GM12875 (cell line): Measurements from ENCODE around the gene GRIN1.

Experiments used
- H3K4me3 ChIP-seq: one replicate; pipeline ENCODE4 v1.5.1; 2011; ENCODE audit warnings: low read depth, low read length, control low read depth
- TF ChIP-seq, protein P1 (sequence below): IDR thresholded peaks from 2 replicates; pipeline ENCODE4 v1.5.1; 2011; ENCODE audit warnings: low read depth, mild to moderate bottlenecking, control low read depth, inconsistent platforms, low read length, moderate library complexity, borderline replicate concordance; ENCODE audit not compliant: insufficient read depth

The GRIN1 gene

GRCh38 chr9:137138722-137139467 lies at the start of gene GRIN1:
TSS of gene GRIN1 (plus strand) at chr9:137139154. CDS start at chr9:137139487, 333 bp downstream.
- H3K4me3 ChIP-seq, result no peak within 1 kb of the TSS
- TF ChIP-seq, protein P1, sequence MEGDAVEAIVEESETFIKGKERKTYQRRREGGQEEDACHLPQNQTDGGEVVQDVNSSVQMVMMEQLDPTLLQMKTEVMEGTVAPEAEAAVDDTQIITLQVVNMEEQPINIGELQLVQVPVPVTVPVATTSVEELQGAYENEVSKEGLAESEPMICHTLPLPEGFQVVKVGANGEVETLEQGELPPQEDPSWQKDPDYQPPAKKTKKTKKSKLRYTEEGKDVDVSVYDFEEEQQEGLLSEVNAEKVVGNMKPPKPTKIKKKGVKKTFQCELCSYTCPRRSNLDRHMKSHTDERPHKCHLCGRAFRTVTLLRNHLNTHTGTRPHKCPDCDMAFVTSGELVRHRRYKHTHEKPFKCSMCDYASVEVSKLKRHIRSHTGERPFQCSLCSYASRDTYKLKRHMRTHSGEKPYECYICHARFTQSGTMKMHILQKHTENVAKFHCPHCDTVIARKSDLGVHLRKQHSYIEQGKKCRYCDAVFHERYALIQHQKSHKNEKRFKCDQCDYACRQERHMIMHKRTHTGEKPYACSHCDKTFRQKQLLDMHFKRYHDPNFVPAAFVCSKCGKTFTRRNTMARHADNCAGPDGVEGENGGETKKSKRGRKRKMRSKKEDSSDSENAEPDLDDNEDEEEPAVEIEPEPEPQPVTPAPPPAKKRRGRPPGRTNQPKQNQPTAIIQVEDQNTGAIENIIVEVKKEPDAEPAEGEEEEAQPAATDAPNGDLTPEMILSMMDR, result no peak

- H3K4me3 ChIP-seq, result no peak overlapping the region
- TF ChIP-seq, protein P1, result no peak
Measured at GRCh38 chr9:137089232-137089947, 49.6 kb upstream of the GRIN1 start.

DNA sequence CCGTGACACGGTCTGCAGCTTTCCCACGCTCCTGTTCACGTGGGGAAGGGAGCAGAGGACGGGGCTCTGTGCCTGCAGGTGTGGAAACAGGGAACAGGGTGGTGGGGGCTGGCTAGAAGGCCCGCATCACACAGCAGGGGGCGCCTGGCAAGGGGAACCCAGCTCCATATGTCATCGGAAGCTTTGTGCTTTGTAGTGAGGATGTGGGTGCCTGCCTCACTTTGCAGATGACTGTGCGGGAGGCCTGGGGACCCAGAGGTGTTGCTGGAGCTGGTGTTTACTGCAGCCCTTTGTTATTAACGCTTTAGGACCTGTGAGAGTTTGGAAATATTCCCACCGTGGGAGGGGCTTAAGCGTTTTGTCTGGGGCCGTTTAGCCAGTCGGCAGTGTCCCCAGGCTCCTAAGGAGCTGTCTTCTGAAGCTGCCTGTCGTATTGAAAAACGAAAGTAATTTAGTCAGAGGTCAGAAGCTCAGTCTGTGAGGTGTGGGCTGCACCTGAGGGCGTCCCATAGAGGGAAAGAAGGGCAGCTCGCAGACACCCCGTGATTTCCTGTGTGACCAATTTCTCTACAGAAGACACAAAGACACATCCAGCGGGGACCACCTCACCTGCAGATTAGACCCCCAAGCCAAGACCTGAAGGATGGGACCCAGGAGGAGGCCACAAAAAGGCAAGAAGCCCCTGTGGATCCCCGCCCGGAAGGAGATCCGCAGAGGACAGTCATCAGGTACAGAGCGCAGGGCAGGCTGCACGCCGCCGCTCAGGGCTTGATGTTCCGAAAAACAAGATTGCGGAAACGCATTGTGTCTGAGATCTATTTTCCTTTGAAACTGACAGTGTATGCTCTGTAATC lies 43.1 kb upstream of the GRIN1 start:
- TF ChIP-seq, protein P1, result peak; percentile 81
- H3K4me3 ChIP-seq, result peak overlapping the region; percentile 23

- TF ChIP-seq, protein P1, result no peak
- no peak overlapping the region for H3K4me3 ChIP-seq
Measured at GRCh38 chr9:137096785-137097546, 42.0 kb upstream of the GRIN1 start.

- H3K4me3 ChIP-seq, result no peak overlapping the region
- TF ChIP-seq, protein P1, result no peak
Measured at GRCh38 chr9:137097761-137098462, 41.0 kb upstream of the GRIN1 start.

DNA sequence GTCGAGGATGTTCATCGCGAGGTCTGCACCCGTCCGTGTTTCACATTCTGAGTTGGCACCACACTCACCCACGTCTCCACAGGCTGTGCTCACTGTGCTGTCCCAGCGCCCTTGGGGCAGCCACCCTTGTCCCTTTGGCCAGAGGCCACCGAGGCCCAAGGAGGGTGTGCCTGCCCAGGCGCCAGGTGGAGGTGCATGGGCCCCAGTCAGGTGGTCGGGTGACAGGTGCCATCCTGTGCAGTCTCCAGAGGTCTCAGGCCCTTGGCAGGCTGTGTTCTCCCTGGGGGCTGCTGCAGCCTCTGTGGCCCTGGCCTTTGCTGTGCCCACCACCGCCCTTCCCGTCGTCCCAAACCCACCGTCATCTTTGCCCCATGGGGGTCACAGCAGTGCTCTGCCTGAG lies 39.7 kb upstream of the GRIN1 start:
- no peak overlapping the region for H3K4me3 ChIP-seq
- TF ChIP-seq, protein P1, result no peak
